HepG2 (cell line): ENCODE results near the gene LSMEM2. TPM values are rescaled to one million over a fixed set of nuclear protein-coding genes. Genes with fewer than 3 reads are reported as not detected.

Experiments used
- ATF7-NPFF ChIP-seq: sonication (generic); formaldehyde crosslinking; IDR thresholded peaks from 2 replicates; pipeline ENCODE4 v1.8.1; 2023; ENCODE audit warnings: mild to moderate bottlenecking, low read depth, missing genetic modification reagents, moderate library complexity
- CBX1 ChIP-seq: IDR thresholded peaks from one replicate; pipeline ENCODE4 v1.6.1; 2016; ENCODE audit warnings: antibody characterized with exemption, low read depth
- GZF1 ChIP-seq: sonication (generic); formaldehyde crosslinking; IDR thresholded peaks from 2 replicates; pipeline ENCODE4 v1.5.1; 2020; ENCODE audit warnings: mild to moderate bottlenecking, missing genetic modification reagents
- PAF1 ChIP-seq: IDR thresholded peaks from 2 replicates; pipeline ENCODE4 v1.6.1; 2016; ENCODE audit warnings: missing genetic modification reagents, missing compliant biosample characterization
- RARA ChIP-seq: IDR thresholded peaks from 2 replicates; pipeline ENCODE4 v1.6.1; 2016; ENCODE audit warnings: missing genetic modification reagents, missing compliant biosample characterization
- ZFAT ChIP-seq: sonication (generic); formaldehyde crosslinking; conservative IDR thresholded peaks from 2 replicates; pipeline ENCODE4 v1.8.1; 2023; ENCODE audit warnings: missing genetic modification reagents, inconsistent platforms
- ZFX ChIP-seq: sonication (generic); formaldehyde crosslinking; IDR thresholded peaks from 2 replicates; pipeline ENCODE4 v1.4.0; 2020; ENCODE audit warnings: mild to moderate bottlenecking, low read depth, missing genetic modification reagents, moderate library complexity
- ZNF30 ChIP-seq: sonication (generic); formaldehyde crosslinking; IDR thresholded peaks from 2 replicates; pipeline ENCODE4 v1.5.0; 2020; ENCODE audit warnings: mild to moderate bottlenecking, missing genetic modification reagents
- ZNF441 ChIP-seq: sonication (generic); formaldehyde crosslinking; IDR thresholded peaks from 2 replicates; pipeline ENCODE4 v1.7.0; 2021; ENCODE audit warnings: missing genetic modification reagents, borderline replicate concordance
- ZNF672 ChIP-seq: sonication (generic); formaldehyde crosslinking; IDR thresholded peaks from 2 replicates; pipeline ENCODE4 v1.8.1; 2022; ENCODE audit warnings: missing genetic modification reagents
- ZNF713 ChIP-seq: sonication (generic); formaldehyde crosslinking; IDR thresholded peaks from 2 replicates; pipeline ENCODE4 v1.4.0; 2020; ENCODE audit warnings: mild to moderate bottlenecking, missing genetic modification reagents
- ZNF75D ChIP-seq: sonication (generic); formaldehyde crosslinking; IDR thresholded peaks from 2 replicates; pipeline ENCODE4 v1.8.1; 2023; ENCODE audit warnings: missing genetic modification reagents, mild to moderate bottlenecking, borderline replicate concordance
- polyA plus RNA-seq, 8 experiments: library from polyadenylated mRNA; depleted of rRNA in 3 of 8; stranded (reverse) in 7 of 8; unstranded in 1 of 8; fragments of >200 nt; fragmentation: Illumina TruSeq in 4 of 8; extraction: Trizol in 4 of 8; gene quantifications; 2 replicates each; pipeline versions ENCODE4 v1.2.1 to v1.2.3, GENCODE V29; 2011 to 2016; ENCODE audit warnings: low read depth in 4 of 8, missing spikeins in 1 of 8, mixed read lengths in 1 of 8; ENCODE audit not compliant: insufficient read depth in 1 of 8
- total RNA-seq, 5 experiments: library from RNA; depleted of rRNA; stranded (reverse); fragments of >200 nt; fragmentation: Illumina TruSeq; extraction: Trizol; gene quantifications; 2 replicates each; pipeline ENCODE4 v1.2.3, GENCODE V29; 2016; ENCODE audit warnings: low read depth in 1 of 5
- TF ChIP-seq, protein P1 (sequence below): sonication (generic); formaldehyde crosslinking; IDR thresholded peaks from 2 replicates; pipeline ENCODE4 v1.4.0; 2020; ENCODE audit warnings: missing genetic modification reagents, borderline replicate concordance
- TF ChIP-seq, protein P2 (sequence below): sonication (generic); formaldehyde crosslinking; IDR thresholded peaks from 2 replicates; pipeline ENCODE4 v1.8.1; 2022; ENCODE audit warnings: low read depth, mild to moderate bottlenecking, missing genetic modification reagents
- TF ChIP-seq, protein P3 (sequence below): IDR thresholded peaks from 2 replicates; pipeline ENCODE4 v1.6.1; 2016; ENCODE audit warnings: missing genetic modification reagents, missing compliant biosample characterization
- TF ChIP-seq, protein P4 (sequence below): sonication (generic); formaldehyde crosslinking; IDR thresholded peaks from 2 replicates; pipeline ENCODE4; 2020; ENCODE audit warnings: missing genetic modification reagents, mild to moderate bottlenecking, borderline replicate concordance
- TF ChIP-seq, protein P5 (sequence below): sonication (generic); formaldehyde crosslinking; IDR thresholded peaks from 2 replicates; pipeline ENCODE4 v1.5.1; 2020; ENCODE audit warnings: mild to moderate bottlenecking, missing genetic modification reagents, moderate library complexity

LSMEM2 gene
- total and polyA plus RNA-seq, 2 of the 13 experiments (the other 11 are each of a cell fraction or from before 2014, with no cell fraction given): 0.07 to 0.41 TPM

DNA sequence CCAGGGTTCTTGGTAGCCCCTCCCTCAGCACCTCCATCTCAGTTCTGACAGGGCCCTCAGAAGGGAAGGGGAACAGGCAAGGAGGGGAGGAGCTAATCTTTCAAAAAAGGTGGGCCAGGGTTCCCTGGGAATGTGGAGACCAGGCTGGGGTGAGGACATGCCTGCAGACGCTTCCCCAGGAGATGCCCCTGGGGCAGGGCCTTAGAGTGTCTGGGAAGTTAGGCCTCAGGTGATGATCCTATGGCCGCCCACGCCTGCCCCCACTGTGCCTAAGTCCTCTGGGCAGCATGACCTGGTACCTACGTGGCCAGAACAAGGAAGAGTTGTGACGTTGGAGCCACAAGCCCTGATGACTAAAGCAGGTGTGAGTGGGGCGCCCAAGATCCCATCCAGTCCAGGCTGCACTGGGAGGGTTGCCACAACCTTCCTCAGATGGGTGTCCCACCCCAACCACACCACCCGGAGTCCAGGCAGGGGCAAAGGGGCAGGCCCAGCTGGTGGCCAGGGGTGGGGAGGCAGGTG, 13.9 kb upstream of the LSMEM2 start (continued):
- TF ChIP-seq, protein P1, sequence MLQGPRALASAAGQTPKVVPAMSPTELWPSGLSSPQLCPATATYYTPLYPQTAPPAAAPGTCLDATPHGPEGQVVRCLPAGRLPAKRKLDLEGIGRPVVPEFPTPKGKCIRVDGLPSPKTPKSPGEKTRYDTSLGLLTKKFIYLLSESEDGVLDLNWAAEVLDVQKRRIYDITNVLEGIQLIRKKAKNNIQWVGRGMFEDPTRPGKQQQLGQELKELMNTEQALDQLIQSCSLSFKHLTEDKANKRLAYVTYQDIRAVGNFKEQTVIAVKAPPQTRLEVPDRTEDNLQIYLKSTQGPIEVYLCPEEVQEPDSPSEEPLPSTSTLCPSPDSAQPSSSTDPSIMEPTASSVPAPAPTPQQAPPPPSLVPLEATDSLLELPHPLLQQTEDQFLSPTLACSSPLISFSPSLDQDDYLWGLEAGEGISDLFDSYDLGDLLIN (CRISPR knock-in tag): no peak
- TF ChIP-seq, protein P2, sequence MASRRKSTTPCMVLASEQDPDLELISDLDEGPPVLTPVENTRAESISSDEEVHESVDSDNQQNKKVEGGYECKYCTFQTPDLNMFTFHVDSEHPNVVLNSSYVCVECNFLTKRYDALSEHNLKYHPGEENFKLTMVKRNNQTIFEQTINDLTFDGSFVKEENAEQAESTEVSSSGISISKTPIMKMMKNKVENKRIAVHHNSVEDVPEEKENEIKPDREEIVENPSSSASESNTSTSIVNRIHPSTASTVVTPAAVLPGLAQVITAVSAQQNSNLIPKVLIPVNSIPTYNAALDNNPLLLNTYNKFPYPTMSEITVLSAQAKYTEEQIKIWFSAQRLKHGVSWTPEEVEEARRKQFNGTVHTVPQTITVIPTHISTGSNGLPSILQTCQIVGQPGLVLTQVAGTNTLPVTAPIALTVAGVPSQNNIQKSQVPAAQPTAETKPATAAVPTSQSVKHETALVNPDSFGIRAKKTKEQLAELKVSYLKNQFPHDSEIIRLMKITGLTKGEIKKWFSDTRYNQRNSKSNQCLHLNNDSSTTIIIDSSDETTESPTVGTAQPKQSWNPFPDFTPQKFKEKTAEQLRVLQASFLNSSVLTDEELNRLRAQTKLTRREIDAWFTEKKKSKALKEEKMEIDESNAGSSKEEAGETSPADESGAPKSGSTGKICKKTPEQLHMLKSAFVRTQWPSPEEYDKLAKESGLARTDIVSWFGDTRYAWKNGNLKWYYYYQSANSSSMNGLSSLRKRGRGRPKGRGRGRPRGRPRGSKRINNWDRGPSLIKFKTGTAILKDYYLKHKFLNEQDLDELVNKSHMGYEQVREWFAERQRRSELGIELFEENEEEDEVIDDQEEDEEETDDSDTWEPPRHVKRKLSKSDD (CRISPR knock-in tag): no peak
- peak; percentile 30 for TF ChIP-seq CBX1
- TF ChIP-seq ATF7-NPFF: 0 out of 2 replicates have a peak, but pooled peaks have one; percentile 20
- no peak for TF ChIP-seq ZFAT (CRISPR knock-in tag)
- peak; percentile 61 for TF ChIP-seq ZFX
- no peak for TF ChIP-seq PAF1 (CRISPR knock-in tag)
- TF ChIP-seq ZNF441: 0 out of 2 replicates have a peak, but pooled peaks have one; percentile 21
- TF ChIP-seq ZNF713 (CRISPR knock-in tag): no peak
- TF ChIP-seq ZNF75D: no peak
- TF ChIP-seq ZNF672: no peak
- TF ChIP-seq, protein P3, sequence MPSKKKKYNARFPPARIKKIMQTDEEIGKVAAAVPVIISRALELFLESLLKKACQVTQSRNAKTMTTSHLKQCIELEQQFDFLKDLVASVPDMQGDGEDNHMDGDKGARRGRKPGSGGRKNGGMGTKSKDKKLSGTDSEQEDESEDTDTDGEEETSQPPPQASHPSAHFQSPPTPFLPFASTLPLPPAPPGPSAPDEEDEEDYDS: 0 out of 2 replicates have a peak, but pooled peaks have one; percentile 22
- TF ChIP-seq RARA (CRISPR knock-in tag): no peak
- TF ChIP-seq GZF1 (CRISPR knock-in tag): no peak
- TF ChIP-seq, protein P4, sequence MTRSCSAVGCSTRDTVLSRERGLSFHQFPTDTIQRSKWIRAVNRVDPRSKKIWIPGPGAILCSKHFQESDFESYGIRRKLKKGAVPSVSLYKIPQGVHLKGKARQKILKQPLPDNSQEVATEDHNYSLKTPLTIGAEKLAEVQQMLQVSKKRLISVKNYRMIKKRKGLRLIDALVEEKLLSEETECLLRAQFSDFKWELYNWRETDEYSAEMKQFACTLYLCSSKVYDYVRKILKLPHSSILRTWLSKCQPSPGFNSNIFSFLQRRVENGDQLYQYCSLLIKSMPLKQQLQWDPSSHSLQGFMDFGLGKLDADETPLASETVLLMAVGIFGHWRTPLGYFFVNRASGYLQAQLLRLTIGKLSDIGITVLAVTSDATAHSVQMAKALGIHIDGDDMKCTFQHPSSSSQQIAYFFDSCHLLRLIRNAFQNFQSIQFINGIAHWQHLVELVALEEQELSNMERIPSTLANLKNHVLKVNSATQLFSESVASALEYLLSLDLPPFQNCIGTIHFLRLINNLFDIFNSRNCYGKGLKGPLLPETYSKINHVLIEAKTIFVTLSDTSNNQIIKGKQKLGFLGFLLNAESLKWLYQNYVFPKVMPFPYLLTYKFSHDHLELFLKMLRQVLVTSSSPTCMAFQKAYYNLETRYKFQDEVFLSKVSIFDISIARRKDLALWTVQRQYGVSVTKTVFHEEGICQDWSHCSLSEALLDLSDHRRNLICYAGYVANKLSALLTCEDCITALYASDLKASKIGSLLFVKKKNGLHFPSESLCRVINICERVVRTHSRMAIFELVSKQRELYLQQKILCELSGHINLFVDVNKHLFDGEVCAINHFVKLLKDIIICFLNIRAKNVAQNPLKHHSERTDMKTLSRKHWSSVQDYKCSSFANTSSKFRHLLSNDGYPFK: peak; percentile 52; the same call in 1 of the 2 replicates
- TF ChIP-seq, protein P5, sequence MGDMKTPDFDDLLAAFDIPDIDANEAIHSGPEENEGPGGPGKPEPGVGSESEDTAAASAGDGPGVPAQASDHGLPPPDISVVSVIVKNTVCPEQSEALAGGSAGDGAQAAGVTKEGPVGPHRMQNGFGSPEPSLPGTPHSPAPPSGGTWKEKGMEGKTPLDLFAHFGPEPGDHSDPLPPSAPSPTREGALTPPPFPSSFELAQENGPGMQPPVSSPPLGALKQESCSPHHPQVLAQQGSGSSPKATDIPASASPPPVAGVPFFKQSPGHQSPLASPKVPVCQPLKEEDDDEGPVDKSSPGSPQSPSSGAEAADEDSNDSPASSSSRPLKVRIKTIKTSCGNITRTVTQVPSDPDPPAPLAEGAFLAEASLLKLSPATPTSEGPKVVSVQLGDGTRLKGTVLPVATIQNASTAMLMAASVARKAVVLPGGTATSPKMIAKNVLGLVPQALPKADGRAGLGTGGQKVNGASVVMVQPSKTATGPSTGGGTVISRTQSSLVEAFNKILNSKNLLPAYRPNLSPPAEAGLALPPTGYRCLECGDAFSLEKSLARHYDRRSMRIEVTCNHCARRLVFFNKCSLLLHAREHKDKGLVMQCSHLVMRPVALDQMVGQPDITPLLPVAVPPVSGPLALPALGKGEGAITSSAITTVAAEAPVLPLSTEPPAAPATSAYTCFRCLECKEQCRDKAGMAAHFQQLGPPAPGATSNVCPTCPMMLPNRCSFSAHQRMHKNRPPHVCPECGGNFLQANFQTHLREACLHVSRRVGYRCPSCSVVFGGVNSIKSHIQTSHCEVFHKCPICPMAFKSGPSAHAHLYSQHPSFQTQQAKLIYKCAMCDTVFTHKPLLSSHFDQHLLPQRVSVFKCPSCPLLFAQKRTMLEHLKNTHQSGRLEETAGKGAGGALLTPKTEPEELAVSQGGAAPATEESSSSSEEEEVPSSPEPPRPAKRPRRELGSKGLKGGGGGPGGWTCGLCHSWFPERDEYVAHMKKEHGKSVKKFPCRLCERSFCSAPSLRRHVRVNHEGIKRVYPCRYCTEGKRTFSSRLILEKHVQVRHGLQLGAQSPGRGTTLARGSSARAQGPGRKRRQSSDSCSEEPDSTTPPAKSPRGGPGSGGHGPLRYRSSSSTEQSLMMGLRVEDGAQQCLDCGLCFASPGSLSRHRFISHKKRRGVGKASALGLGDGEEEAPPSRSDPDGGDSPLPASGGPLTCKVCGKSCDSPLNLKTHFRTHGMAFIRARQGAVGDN (CRISPR knock-in tag): peak; percentile 72
- no peak for TF ChIP-seq ZNF30 (CRISPR knock-in tag)
